ENCODE measurements around the gene SLC44A5. TPM values are rescaled to one million over a fixed set of nuclear protein-coding genes. Genes with fewer than 3 reads are reported as not detected.
"Not testable (repeated sequence)": the region's sequence is repeated elsewhere in the genome, so short reads cannot be mapped to it uniquely, and the experiment has no call there.

SLC44A5 gene
- total RNA-seq: 1 to 10 TPM in 1 of 2 donors, under 1 TPM in 1; 0.25 to 1.1 TPM
- under 1 TPM; 0.13 to 0.19 TPM for polyA plus RNA-seq

GRCh38 chr1:75611014-75611413 lies at the start of gene SLC44A5:
SLC44A5 (minus strand) TSS chr1:75611114; CDS start chr1:75541447, 69,667 bp downstream.
- DNase-seq (ENCODE audit: low spot score): no peak
- 79% methylated on average over 1 of the region's 1 CpG for WGBS
- Histone ChIP-seq H3K36me3 (ENCODE audit: control insufficient read depth in 4 of 4, insufficient read depth in 3 of 4, low read depth in 1 of 4, low read length in 3 of 4) (no peaks in the 10 kb centered on the region), H3K9me3 (ENCODE audit: control insufficient read depth in 4 of 4, low read length in 3 of 4) (peaks cover 0 to 3% (median 0%) of the 10 kb centered on the region in 4 donors), H3K27me3 (ENCODE audit: control insufficient read depth in 4 of 4, insufficient read depth in 4 of 4, low read length in 3 of 4) (peaks cover 0 to 5% (median 0%) of the 10 kb centered on the region in 4 donors), H3K27ac (ENCODE audit: low read depth in 1 of 2, low read length in 2 of 2) (no peak within 1 kb of the TSS), H3K4me3 (ENCODE audit: low read depth in 1 of 3, low read length in 3 of 3) (no peak within 1 kb of the TSS), H3K4me1 (ENCODE audit: control insufficient read depth in 4 of 4, insufficient read depth in 4 of 4, low read length in 3 of 4) (peaks cover 4 to 16% (median 9%) of the 10 kb centered on the region in 4 donors), H3K9ac (ENCODE audit: low read depth in 1 of 2, low read length in 2 of 2) (no peak within 1 kb of the TSS)
- no peak for TF ChIP-seq GABPA (IDR thresholded peaks at IDR 0.05 in 1 of 2, conservative IDR thresholded peaks at IDR 0.05 in 1 of 2)
- no peak for TF ChIP-seq TAF1 (conservative IDR thresholded peaks at IDR 0.05)
- TF ChIP-seq FOXA2 (IDR thresholded peaks at IDR 0.05): no peak
- no peak for TF ChIP-seq YY1 (IDR thresholded peaks at IDR 0.05)
- TF ChIP-seq, protein P1, sequence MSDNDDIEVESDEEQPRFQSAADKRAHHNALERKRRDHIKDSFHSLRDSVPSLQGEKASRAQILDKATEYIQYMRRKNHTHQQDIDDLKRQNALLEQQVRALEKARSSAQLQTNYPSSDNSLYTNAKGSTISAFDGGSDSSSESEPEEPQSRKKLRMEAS (IDR thresholded peaks at IDR 0.05): no peak
- no peak for TF ChIP-seq ZBTB33 (IDR thresholded peaks at IDR 0.05)

DNA sequence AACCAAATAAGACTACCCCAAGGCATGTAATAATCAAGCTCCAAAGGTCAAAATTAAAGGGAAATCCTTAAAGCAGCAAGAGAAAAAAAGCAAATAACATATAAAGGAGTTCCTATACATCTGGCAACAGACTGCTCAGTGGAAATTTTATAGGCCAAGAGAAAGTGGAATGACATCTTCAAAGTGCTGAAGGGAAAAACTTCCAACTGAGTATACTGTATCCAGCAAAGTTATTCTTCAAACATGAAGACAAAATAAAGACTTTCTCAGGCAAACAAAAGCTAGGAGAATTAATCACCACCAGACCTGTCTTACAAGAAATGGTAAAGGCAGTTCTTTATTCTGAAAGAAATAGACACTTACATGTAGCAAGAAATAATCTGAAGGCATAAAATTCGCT lies 45.0 kb upstream of the SLC44A5 start:
- no peaks in the 10 kb centered on the region for H3K4me1 ChIP-seq (ENCODE audit: control insufficient read depth in 4 of 4, insufficient read depth in 4 of 4, low read length in 3 of 4)
- no peaks in the 10 kb centered on the region for H3K27me3 ChIP-seq (ENCODE audit: control insufficient read depth in 4 of 4, insufficient read depth in 4 of 4, low read length in 3 of 4)
- no peak overlapping the region for H3K4me3 ChIP-seq (ENCODE audit: low read depth in 1 of 3, low read length in 3 of 3)
- no peaks in the 10 kb centered on the region for H3K36me3 ChIP-seq (ENCODE audit: control insufficient read depth in 4 of 4, insufficient read depth in 3 of 4, low read depth in 1 of 4, low read length in 3 of 4)
- H3K27ac ChIP-seq (ENCODE audit: low read depth in 1 of 2, low read length in 2 of 2): no peak overlapping the region
- H3K9ac ChIP-seq (ENCODE audit: low read depth in 1 of 2, low read length in 2 of 2): no peak overlapping the region
- no peak for TF ChIP-seq HNF4A (conservative IDR thresholded peaks at IDR 0.05)
- TF ChIP-seq RAD21 (IDR thresholded peaks at IDR 0.05): no peak
- TF ChIP-seq, protein P2, sequence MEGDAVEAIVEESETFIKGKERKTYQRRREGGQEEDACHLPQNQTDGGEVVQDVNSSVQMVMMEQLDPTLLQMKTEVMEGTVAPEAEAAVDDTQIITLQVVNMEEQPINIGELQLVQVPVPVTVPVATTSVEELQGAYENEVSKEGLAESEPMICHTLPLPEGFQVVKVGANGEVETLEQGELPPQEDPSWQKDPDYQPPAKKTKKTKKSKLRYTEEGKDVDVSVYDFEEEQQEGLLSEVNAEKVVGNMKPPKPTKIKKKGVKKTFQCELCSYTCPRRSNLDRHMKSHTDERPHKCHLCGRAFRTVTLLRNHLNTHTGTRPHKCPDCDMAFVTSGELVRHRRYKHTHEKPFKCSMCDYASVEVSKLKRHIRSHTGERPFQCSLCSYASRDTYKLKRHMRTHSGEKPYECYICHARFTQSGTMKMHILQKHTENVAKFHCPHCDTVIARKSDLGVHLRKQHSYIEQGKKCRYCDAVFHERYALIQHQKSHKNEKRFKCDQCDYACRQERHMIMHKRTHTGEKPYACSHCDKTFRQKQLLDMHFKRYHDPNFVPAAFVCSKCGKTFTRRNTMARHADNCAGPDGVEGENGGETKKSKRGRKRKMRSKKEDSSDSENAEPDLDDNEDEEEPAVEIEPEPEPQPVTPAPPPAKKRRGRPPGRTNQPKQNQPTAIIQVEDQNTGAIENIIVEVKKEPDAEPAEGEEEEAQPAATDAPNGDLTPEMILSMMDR (IDR thresholded peaks at IDR 0.05; ENCODE audit: low read depth, low read length, missing input control): no peak
- no peak for TF ChIP-seq FOXA1 (IDR thresholded peaks at IDR 0.05)
- TF ChIP-seq EGR1 (IDR thresholded peaks at IDR 0.05; ENCODE audit: low read depth in 2 of 2): no peak
- TF ChIP-seq, protein P3, sequence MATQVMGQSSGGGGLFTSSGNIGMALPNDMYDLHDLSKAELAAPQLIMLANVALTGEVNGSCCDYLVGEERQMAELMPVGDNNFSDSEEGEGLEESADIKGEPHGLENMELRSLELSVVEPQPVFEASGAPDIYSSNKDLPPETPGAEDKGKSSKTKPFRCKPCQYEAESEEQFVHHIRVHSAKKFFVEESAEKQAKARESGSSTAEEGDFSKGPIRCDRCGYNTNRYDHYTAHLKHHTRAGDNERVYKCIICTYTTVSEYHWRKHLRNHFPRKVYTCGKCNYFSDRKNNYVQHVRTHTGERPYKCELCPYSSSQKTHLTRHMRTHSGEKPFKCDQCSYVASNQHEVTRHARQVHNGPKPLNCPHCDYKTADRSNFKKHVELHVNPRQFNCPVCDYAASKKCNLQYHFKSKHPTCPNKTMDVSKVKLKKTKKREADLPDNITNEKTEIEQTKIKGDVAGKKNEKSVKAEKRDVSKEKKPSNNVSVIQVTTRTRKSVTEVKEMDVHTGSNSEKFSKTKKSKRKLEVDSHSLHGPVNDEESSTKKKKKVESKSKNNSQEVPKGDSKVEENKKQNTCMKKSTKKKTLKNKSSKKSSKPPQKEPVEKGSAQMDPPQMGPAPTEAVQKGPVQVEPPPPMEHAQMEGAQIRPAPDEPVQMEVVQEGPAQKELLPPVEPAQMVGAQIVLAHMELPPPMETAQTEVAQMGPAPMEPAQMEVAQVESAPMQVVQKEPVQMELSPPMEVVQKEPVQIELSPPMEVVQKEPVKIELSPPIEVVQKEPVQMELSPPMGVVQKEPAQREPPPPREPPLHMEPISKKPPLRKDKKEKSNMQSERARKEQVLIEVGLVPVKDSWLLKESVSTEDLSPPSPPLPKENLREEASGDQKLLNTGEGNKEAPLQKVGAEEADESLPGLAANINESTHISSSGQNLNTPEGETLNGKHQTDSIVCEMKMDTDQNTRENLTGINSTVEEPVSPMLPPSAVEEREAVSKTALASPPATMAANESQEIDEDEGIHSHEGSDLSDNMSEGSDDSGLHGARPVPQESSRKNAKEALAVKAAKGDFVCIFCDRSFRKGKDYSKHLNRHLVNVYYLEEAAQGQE (IDR thresholded peaks at IDR 0.05): no peak
- TF ChIP-seq, protein P4, sequence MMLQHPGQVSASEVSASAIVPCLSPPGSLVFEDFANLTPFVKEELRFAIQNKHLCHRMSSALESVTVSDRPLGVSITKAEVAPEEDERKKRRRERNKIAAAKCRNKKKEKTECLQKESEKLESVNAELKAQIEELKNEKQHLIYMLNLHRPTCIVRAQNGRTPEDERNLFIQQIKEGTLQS (IDR thresholded peaks at IDR 0.05): no peak
- TF ChIP-seq HNF4G (IDR thresholded peaks at IDR 0.05): no peak
- TF ChIP-seq GABPA (IDR thresholded peaks at IDR 0.05 in 1 of 2, conservative IDR thresholded peaks at IDR 0.05 in 1 of 2): no peak
- TF ChIP-seq YY1 (IDR thresholded peaks at IDR 0.05): no peak
- TF ChIP-seq NR2F2 (IDR thresholded peaks at IDR 0.05): no peak
- TF ChIP-seq SP1 (IDR thresholded peaks at IDR 0.05): no peak
- TF ChIP-seq TAF1 (conservative IDR thresholded peaks at IDR 0.05): no peak
- no peak for TF ChIP-seq FOXA2 (IDR thresholded peaks at IDR 0.05)
- peaks cover 0 to 10% (median 5%) of the 10 kb centered on the region in 4 donors for H3K9me3 ChIP-seq (ENCODE audit: control insufficient read depth in 4 of 4, low read length in 3 of 4)
- no peak for DNase-seq (ENCODE audit: low spot score)
- 64% methylated on average over 1 of the region's 1 CpG for WGBS

DNA sequence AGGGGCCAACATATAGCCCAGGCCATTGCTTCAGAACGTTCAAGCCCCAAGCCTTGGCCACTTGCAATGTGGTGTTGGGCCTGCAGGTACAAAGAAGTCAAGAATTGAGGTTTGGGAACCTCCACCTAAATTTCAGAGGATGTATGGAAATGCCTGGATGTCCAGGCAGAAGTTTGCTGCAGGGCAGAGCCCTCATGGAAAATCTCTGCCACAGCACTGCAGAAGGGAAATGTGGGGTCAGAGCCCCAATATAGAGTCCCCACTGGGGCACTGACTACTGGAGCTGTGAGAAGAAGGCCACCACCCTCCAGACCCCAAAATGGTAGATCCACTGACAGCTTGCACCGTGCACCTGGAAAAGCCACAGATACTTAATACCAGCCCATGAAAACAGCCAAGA lies 36.3 kb upstream of the SLC44A5 start:
- not testable (repeated sequence) for H3K9ac ChIP-seq (ENCODE audit: low read depth in 1 of 2, low read length in 2 of 2); H3K27ac ChIP-seq (ENCODE audit: low read depth in 1 of 2, low read length in 2 of 2); H3K36me3 ChIP-seq (ENCODE audit: control insufficient read depth in 4 of 4, insufficient read depth in 3 of 4, low read depth in 1 of 4, low read length in 3 of 4); H3K4me3 ChIP-seq (ENCODE audit: low read depth in 1 of 3, low read length in 3 of 3); H3K4me1 ChIP-seq (ENCODE audit: control insufficient read depth in 4 of 4, insufficient read depth in 4 of 4, low read length in 3 of 4); H3K27me3 ChIP-seq (ENCODE audit: control insufficient read depth in 4 of 4, insufficient read depth in 4 of 4, low read length in 3 of 4); H3K9me3 ChIP-seq (ENCODE audit: control insufficient read depth in 4 of 4, low read length in 3 of 4); DNase-seq (ENCODE audit: low spot score)
- 77% methylated on average over 2 of the region's 2 CpGs for WGBS

- whole genome bisulfite sequencing: 92% methylated on average over 3 of the region's 4 CpGs
- not testable (repeated sequence) for H3K9me3 ChIP-seq (ENCODE audit: control insufficient read depth in 4 of 4, low read length in 3 of 4); H3K27ac ChIP-seq (ENCODE audit: low read depth in 1 of 2, low read length in 2 of 2); H3K36me3 ChIP-seq (ENCODE audit: control insufficient read depth in 4 of 4, insufficient read depth in 3 of 4, low read depth in 1 of 4, low read length in 3 of 4); DNase-seq (ENCODE audit: low spot score); H3K4me1 ChIP-seq (ENCODE audit: control insufficient read depth in 4 of 4, insufficient read depth in 4 of 4, low read length in 3 of 4); H3K9ac ChIP-seq (ENCODE audit: low read depth in 1 of 2, low read length in 2 of 2); H3K4me3 ChIP-seq (ENCODE audit: low read depth in 1 of 3, low read length in 3 of 3); H3K27me3 ChIP-seq (ENCODE audit: control insufficient read depth in 4 of 4, insufficient read depth in 4 of 4, low read length in 3 of 4)
Measured at GRCh38 chr1:75645153-75645552, 34.2 kb upstream of the SLC44A5 start.
